ENCODE results near the gene CCDC117.

The CCDC117 gene

GRCh38 chr22:28813772-28814518, 41.5 kb downstream of the CCDC117 start:
- H3K9ac ChIP-seq (ENCODE audit: low read depth, low read length, poor library complexity, severe bottlenecking) = peak overlapping the region; percentile 89
- H3K36me3 ChIP-seq (ENCODE audit: insufficient read depth, low read length) = no peaks in the 10 kb centered on the region
- no peaks in the 10 kb centered on the region for H3K27me3 ChIP-seq (ENCODE audit: insufficient read depth, low read length, poor library complexity, severe bottlenecking)
- no peaks in the 10 kb centered on the region for H3K9me3 ChIP-seq (ENCODE audit: insufficient read depth, low read depth, low read length)
- H2AFZ ChIP-seq (ENCODE audit: low read length) = no peak overlapping the region
- TF ChIP-seq CTCF (conservative IDR thresholded peaks at IDR 0.05; ENCODE audit: low read length) = no peak
- TF ChIP-seq EZH2phosphoT487 (IDR thresholded peaks at IDR 0.05; ENCODE audit: borderline replicate concordance) = no peak
- H3K4me3 ChIP-seq (ENCODE audit: low read length, poor library complexity, severe bottlenecking) = no peak overlapping the region
- peaks cover 83% of the 10 kb centered on the region for H3K4me1 ChIP-seq (ENCODE audit: insufficient read depth, low read length, poor library complexity, severe bottlenecking)
- H3K79me2 ChIP-seq (ENCODE audit: insufficient read depth, low read length) = peaks cover 16% of the 10 kb centered on the region
- H3K9me2 ChIP-seq (replicated peaks; ENCODE audit: low read depth, low read length) = no peaks in the 10 kb centered on the region
- peaks cover 29% of the 10 kb centered on the region for H3F3A ChIP-seq (ENCODE audit: low read depth)
- no peaks in the 10 kb centered on the region for H4K20me1 ChIP-seq (ENCODE audit: insufficient read depth, low read length, poor library complexity, severe bottlenecking)
- peak overlapping the region; percentile 85 for H3K4me2 ChIP-seq (ENCODE audit: low read depth, low read length, poor library complexity, severe bottlenecking)

GRCh38 chr22:28815111-28815510, 42.6 kb downstream of the CCDC117 start:
- no peak overlapping the region for H3K4me3 ChIP-seq (ENCODE audit: low read length, poor library complexity, severe bottlenecking)
- H3K9me3 ChIP-seq (ENCODE audit: insufficient read depth, low read depth, low read length) = no peaks in the 10 kb centered on the region
- no peaks in the 10 kb centered on the region for H3K36me3 ChIP-seq (ENCODE audit: insufficient read depth, low read length)
- TF ChIP-seq EZH2phosphoT487 (IDR thresholded peaks at IDR 0.05; ENCODE audit: borderline replicate concordance) (no peak), CTCF (conservative IDR thresholded peaks at IDR 0.05; ENCODE audit: low read length) (no peak)
- no peak overlapping the region for H2AFZ ChIP-seq (ENCODE audit: low read length)
- no peaks in the 10 kb centered on the region for H4K20me1 ChIP-seq (ENCODE audit: insufficient read depth, low read length, poor library complexity, severe bottlenecking)
- no peaks in the 10 kb centered on the region for H3K27me3 ChIP-seq (ENCODE audit: insufficient read depth, low read length, poor library complexity, severe bottlenecking)
- peak overlapping the region; percentile 3 for H3K4me2 ChIP-seq (ENCODE audit: low read depth, low read length, poor library complexity, severe bottlenecking)
- no peaks in the 10 kb centered on the region for H3K9me2 ChIP-seq (replicated peaks; ENCODE audit: low read depth, low read length)
- H3F3A ChIP-seq (ENCODE audit: low read depth) = peaks cover 22% of the 10 kb centered on the region
- peaks cover 7% of the 10 kb centered on the region for H3K79me2 ChIP-seq (ENCODE audit: insufficient read depth, low read length)
- H3K9ac ChIP-seq (ENCODE audit: low read depth, low read length, poor library complexity, severe bottlenecking) = peak overlapping the region; percentile 40
- peaks cover 81% of the 10 kb centered on the region for H3K4me1 ChIP-seq (ENCODE audit: insufficient read depth, low read length, poor library complexity, severe bottlenecking)

- H3K4me1 ChIP-seq (ENCODE audit: insufficient read depth, low read length, poor library complexity, severe bottlenecking) = peaks cover 80% of the 10 kb centered on the region
- peak overlapping the region; percentile 3 for H3K4me2 ChIP-seq (ENCODE audit: low read depth, low read length, poor library complexity, severe bottlenecking)
- peaks cover 20% of the 10 kb centered on the region for H3F3A ChIP-seq (ENCODE audit: low read depth)
Observed at GRCh38 chr22:28815729-28816128, 43.2 kb downstream of the CCDC117 start.

More at GRCh38 chr22:28815729-28816128, 43.2 kb downstream of the CCDC117 start:
- no peak overlapping the region for H3K4me3 ChIP-seq (ENCODE audit: low read length, poor library complexity, severe bottlenecking)
- no peaks in the 10 kb centered on the region for H3K27me3 ChIP-seq (ENCODE audit: insufficient read depth, low read length, poor library complexity, severe bottlenecking)
- no peaks in the 10 kb centered on the region for H4K20me1 ChIP-seq (ENCODE audit: insufficient read depth, low read length, poor library complexity, severe bottlenecking)
- no peak overlapping the region for H2AFZ ChIP-seq (ENCODE audit: low read length)
- no peaks in the 10 kb centered on the region for H3K9me3 ChIP-seq (ENCODE audit: insufficient read depth, low read depth, low read length)
- no peaks in the 10 kb centered on the region for H3K9me2 ChIP-seq (replicated peaks; ENCODE audit: low read depth, low read length)
- H3K9ac ChIP-seq (ENCODE audit: low read depth, low read length, poor library complexity, severe bottlenecking) = peak overlapping the region; percentile 40
- H3K36me3 ChIP-seq (ENCODE audit: insufficient read depth, low read length) = no peaks in the 10 kb centered on the region
- TF ChIP-seq EZH2phosphoT487 (IDR thresholded peaks at IDR 0.05; ENCODE audit: borderline replicate concordance) = no peak
- TF ChIP-seq CTCF (conservative IDR thresholded peaks at IDR 0.05; ENCODE audit: low read length) = no peak
- H3K79me2 ChIP-seq (ENCODE audit: insufficient read depth, low read length) = peaks cover 7% of the 10 kb centered on the region
